ENCODE results near the gene KCNH1. TPM values are rescaled to one million over a fixed set of nuclear protein-coding genes. Genes with fewer than 3 reads are reported as not detected.

The KCNH1 gene
- total RNA-seq, 1 experiment from 2014 or later = 0.17 TPM

DNA sequence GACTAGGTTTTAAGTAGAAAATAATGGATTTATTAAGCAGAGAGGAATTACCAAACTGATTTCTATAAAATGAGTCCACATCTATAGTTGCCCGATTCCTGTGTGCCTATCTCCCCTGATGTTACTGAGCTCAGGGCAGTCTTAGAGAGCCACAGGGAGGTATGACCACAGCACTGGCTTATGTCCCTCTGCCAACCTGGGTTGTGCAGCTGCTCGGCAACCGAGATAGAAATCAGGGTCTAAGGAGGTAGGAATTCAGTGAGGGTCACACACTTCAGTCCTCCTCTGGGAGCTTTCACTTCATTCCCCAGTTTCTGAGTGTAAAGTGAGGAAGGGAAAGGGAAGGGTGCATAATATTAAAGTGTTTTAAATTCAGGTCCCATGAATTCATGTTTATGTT lies 386.8 kb downstream of the KCNH1 start:
- Mint-ChIP-seq H3K4me3 (no peak overlapping the region), H3K36me3 (no peaks in the 10 kb centered on the region), H3K9me3 (no peaks in the 10 kb centered on the region), H3K4me1 (no peaks in the 10 kb centered on the region), H3K27ac (no peak overlapping the region), H3K27me3 (ENCODE audit: low read depth) (no peaks in the 10 kb centered on the region; the same call in 1 of the 2 replicates)
- ChIA-PET POLR2A (no interaction called here), CTCF (no interaction called here)
- TF ChIP-seq, protein P1, sequence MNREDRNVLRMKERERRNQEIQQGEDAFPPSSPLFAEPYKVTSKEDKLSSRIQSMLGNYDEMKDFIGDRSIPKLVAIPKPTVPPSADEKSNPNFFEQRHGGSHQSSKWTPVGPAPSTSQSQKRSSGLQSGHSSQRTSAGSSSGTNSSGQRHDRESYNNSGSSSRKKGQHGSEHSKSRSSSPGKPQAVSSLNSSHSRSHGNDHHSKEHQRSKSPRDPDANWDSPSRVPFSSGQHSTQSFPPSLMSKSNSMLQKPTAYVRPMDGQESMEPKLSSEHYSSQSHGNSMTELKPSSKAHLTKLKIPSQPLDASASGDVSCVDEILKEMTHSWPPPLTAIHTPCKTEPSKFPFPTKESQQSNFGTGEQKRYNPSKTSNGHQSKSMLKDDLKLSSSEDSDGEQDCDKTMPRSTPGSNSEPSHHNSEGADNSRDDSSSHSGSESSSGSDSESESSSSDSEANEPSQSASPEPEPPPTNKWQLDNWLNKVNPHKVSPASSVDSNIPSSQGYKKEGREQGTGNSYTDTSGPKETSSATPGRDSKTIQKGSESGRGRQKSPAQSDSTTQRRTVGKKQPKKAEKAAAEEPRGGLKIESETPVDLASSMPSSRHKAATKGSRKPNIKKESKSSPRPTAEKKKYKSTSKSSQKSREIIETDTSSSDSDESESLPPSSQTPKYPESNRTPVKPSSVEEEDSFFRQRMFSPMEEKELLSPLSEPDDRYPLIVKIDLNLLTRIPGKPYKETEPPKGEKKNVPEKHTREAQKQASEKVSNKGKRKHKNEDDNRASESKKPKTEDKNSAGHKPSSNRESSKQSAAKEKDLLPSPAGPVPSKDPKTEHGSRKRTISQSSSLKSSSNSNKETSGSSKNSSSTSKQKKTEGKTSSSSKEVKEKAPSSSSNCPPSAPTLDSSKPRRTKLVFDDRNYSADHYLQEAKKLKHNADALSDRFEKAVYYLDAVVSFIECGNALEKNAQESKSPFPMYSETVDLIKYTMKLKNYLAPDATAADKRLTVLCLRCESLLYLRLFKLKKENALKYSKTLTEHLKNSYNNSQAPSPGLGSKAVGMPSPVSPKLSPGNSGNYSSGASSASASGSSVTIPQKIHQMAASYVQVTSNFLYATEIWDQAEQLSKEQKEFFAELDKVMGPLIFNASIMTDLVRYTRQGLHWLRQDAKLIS (CRISPR knock-in tag; IDR thresholded peaks at IDR 0.05; ENCODE audit: borderline replicate concordance) = no peak
- TF ChIP-seq, protein P2, sequence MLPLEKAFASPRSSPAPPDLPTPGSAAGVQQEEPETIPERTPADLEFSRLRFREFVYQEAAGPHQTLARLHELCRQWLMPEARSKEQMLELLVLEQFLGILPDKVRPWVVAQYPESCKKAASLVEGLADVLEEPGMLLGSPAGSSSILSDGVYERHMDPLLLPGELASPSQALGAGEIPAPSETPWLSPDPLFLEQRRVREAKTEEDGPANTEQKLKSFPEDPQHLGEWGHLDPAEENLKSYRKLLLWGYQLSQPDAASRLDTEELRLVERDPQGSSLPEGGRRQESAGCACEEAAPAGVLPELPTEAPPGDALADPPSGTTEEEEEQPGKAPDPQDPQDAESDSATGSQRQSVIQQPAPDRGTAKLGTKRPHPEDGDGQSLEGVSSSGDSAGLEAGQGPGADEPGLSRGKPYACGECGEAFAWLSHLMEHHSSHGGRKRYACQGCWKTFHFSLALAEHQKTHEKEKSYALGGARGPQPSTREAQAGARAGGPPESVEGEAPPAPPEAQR (CRISPR knock-in tag; IDR thresholded peaks at IDR 0.05) = no peak
- TF ChIP-seq TCF7 (CRISPR knock-in tag; IDR thresholded peaks at IDR 0.05; ENCODE audit: low read depth) = no peak
- TF ChIP-seq TEAD1 (CRISPR knock-in tag; IDR thresholded peaks at IDR 0.05) = no peak
- no peak for TF ChIP-seq FOXJ3 (CRISPR knock-in tag; IDR thresholded peaks at IDR 0.05; ENCODE audit: borderline replicate concordance)
- TF ChIP-seq, protein P3, sequence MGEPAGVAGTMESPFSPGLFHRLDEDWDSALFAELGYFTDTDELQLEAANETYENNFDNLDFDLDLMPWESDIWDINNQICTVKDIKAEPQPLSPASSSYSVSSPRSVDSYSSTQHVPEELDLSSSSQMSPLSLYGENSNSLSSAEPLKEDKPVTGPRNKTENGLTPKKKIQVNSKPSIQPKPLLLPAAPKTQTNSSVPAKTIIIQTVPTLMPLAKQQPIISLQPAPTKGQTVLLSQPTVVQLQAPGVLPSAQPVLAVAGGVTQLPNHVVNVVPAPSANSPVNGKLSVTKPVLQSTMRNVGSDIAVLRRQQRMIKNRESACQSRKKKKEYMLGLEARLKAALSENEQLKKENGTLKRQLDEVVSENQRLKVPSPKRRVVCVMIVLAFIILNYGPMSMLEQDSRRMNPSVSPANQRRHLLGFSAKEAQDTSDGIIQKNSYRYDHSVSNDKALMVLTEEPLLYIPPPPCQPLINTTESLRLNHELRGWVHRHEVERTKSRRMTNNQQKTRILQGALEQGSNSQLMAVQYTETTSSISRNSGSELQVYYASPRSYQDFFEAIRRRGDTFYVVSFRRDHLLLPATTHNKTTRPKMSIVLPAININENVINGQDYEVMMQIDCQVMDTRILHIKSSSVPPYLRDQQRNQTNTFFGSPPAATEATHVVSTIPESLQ (CRISPR knock-in tag; IDR thresholded peaks at IDR 0.05) = no peak
- TF ChIP-seq EMX1 (CRISPR knock-in tag; IDR thresholded peaks at IDR 0.05) = no peak
- TF ChIP-seq JUN (CRISPR knock-in tag; IDR thresholded peaks at IDR 0.05) = no peak
- TF ChIP-seq, protein P4, sequence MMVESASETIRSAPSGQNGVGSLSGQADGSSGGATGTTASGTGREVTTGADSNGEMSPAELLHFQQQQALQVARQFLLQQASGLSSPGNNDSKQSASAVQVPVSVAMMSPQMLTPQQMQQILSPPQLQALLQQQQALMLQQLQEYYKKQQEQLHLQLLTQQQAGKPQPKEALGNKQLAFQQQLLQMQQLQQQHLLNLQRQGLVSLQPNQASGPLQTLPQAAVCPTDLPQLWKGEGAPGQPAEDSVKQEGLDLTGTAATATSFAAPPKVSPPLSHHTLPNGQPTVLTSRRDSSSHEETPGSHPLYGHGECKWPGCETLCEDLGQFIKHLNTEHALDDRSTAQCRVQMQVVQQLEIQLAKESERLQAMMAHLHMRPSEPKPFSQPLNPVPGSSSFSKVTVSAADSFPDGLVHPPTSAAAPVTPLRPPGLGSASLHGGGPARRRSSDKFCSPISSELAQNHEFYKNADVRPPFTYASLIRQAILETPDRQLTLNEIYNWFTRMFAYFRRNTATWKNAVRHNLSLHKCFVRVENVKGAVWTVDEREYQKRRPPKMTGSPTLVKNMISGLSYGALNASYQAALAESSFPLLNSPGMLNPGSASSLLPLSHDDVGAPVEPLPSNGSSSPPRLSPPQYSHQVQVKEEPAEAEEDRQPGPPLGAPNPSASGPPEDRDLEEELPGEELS (CRISPR knock-in tag; IDR thresholded peaks at IDR 0.05) = no peak
- no peak for TF ChIP-seq ZNF416 (CRISPR knock-in tag; IDR thresholded peaks at IDR 0.05)
- no peak for TF ChIP-seq SP1 (CRISPR knock-in tag; conservative IDR thresholded peaks at IDR 0.05)
- TF ChIP-seq SMAD3 (CRISPR knock-in tag; IDR thresholded peaks at IDR 0.05; ENCODE audit: borderline replicate concordance) = no peak
- no peak for TF ChIP-seq GTF2I (CRISPR knock-in tag; conservative IDR thresholded peaks at IDR 0.05)
- TF ChIP-seq RELA (CRISPR knock-in tag; IDR thresholded peaks at IDR 0.05; ENCODE audit: borderline replicate concordance) = no peak
- TF ChIP-seq GRHL2 (CRISPR knock-in tag; IDR thresholded peaks at IDR 0.05; ENCODE audit: insufficient replicate concordance, severe bottlenecking) = no peak
- DNase-seq (ENCODE audit: low spot score) = no peak
- no peak for ATAC-seq

DNA sequence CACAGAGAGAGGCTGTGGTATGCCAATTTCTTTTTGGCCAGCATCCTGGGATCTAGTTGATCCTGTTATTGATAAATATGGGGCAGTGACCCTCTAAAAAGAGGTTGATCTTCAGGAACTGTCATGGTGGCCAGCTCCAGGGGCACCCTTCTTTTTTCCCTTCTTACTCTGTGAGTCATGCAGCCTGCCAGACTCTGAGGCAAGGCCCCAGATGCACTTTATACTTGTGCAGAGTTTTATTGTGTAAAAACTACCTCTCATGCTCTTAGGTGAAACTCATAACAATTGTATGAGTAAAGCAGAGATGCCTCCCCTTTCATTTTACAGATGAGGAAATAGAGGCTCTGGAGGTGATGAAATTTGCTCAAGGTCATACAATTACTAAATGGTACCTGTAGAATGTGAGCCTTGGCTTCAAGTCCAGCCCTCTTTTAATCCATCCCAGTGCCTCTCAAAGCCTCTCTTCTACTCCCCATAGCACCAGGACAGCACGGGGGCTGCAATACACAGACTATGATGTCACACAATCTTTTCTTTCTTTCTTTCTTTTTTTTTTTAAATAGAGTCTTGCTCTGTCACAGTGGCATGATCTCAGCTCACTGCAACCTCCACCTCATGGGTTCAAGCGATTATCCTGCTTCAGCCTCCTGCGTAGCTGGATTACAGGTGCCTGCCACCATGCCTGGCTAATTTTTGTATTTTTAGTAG lies 387.8 kb downstream of the KCNH1 start:
- H3K9me3 Mint-ChIP-seq = no peaks in the 10 kb centered on the region
- CTCF ChIA-PET = no interaction called here
- H3K36me3 Mint-ChIP-seq = no peaks in the 10 kb centered on the region
- POLR2A ChIA-PET = no interaction called here
- ATAC-seq = no peak
- H3K27ac Mint-ChIP-seq = no peak overlapping the region
- no peaks in the 10 kb centered on the region; the same call in 1 of the 2 replicates for H3K27me3 Mint-ChIP-seq (ENCODE audit: low read depth)
- no peak for DNase-seq (ENCODE audit: low spot score)
- no peak overlapping the region for H3K4me3 Mint-ChIP-seq
- H3K4me1 Mint-ChIP-seq = peaks cover 6% of the 10 kb centered on the region
- TF ChIP-seq ETV6 (CRISPR knock-in tag; IDR thresholded peaks at IDR 0.05) = no peak
- TF ChIP-seq, protein P3 (CRISPR knock-in tag; IDR thresholded peaks at IDR 0.05) = no peak
- TF ChIP-seq NR1H2 (CRISPR knock-in tag; IDR thresholded peaks at IDR 0.05) = no peak
- no peak for TF ChIP-seq ZNF671 (CRISPR knock-in tag; IDR thresholded peaks at IDR 0.05)
- TF ChIP-seq NFATC4 (CRISPR knock-in tag; IDR thresholded peaks at IDR 0.05) = no peak
- TF ChIP-seq ZNF138 (CRISPR knock-in tag; conservative IDR thresholded peaks at IDR 0.05) = no peak
- TF ChIP-seq, protein P5, sequence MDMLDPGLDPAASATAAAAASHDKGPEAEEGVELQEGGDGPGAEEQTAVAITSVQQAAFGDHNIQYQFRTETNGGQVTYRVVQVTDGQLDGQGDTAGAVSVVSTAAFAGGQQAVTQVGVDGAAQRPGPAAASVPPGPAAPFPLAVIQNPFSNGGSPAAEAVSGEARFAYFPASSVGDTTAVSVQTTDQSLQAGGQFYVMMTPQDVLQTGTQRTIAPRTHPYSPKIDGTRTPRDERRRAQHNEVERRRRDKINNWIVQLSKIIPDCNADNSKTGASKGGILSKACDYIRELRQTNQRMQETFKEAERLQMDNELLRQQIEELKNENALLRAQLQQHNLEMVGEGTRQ (CRISPR knock-in tag; IDR thresholded peaks at IDR 0.05) = no peak
- TF ChIP-seq, protein P6, sequence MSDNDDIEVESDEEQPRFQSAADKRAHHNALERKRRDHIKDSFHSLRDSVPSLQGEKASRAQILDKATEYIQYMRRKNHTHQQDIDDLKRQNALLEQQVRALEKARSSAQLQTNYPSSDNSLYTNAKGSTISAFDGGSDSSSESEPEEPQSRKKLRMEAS (CRISPR knock-in tag; IDR thresholded peaks at IDR 0.05) = no peak
